Upper lobe of left lung (tissue), 4 donors: ENCODE measurements around the gene KRT3.

Experiments
- POLR2A ChIP-seq, 4 donors: fragments of 450-650 bp; IDR thresholded peaks; one replicate each; pipeline ENCODE4 v1.5.1; 2016 to 2017; ENCODE audit warnings: antibody characterized with exemption in 4 of 4, mild to moderate bottlenecking in 2 of 4
- TF ChIP-seq, protein P1 (sequence below), 6 experiments: fragments of 450-650 bp in 4 of 6; fragments of 200-600 bp in 2 of 6; sonication (generic) in 2 of 6; IDR thresholded peaks; one replicate each; pipeline ENCODE4 v1.5.1; 2016 to 2019; ENCODE audit warnings: antibody characterized with exemption in 6 of 6

DNA sequence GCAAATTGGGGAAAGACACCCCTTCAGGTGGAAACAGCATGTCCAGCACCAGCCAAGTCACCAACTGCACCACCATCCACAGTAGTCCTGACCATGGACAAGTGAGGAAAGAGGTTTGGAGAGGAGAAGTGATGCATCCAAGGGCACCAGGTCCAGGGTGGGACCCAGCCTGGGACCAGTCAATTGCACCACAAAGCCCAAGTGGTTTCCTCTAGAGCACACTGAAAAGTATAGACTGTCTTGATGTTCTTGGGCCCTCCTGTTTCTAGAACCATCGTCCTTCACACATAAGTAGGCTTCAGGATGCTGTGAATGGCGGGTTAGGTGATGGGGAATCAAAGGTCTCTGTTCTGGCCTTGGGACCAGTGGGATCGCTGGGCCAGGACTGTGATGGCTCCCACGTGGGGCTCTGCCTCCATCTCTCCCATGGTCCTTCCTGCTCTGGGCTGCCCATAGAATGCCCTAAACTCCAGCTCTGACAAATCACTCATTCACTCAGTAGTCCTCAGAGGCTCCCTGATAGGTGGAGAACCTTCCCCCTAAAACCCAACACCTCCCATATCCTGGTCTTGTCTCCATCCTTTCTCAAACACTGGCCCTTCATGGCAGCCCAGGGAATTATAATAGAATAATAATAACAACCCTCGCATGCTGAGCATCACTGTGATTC lies 29.0 kb upstream of the KRT3 start:
- TF ChIP-seq, protein P1, sequence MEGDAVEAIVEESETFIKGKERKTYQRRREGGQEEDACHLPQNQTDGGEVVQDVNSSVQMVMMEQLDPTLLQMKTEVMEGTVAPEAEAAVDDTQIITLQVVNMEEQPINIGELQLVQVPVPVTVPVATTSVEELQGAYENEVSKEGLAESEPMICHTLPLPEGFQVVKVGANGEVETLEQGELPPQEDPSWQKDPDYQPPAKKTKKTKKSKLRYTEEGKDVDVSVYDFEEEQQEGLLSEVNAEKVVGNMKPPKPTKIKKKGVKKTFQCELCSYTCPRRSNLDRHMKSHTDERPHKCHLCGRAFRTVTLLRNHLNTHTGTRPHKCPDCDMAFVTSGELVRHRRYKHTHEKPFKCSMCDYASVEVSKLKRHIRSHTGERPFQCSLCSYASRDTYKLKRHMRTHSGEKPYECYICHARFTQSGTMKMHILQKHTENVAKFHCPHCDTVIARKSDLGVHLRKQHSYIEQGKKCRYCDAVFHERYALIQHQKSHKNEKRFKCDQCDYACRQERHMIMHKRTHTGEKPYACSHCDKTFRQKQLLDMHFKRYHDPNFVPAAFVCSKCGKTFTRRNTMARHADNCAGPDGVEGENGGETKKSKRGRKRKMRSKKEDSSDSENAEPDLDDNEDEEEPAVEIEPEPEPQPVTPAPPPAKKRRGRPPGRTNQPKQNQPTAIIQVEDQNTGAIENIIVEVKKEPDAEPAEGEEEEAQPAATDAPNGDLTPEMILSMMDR (IDR thresholded peaks at IDR 0.05): no peak
- no peak for TF ChIP-seq POLR2A (IDR thresholded peaks at IDR 0.05)
